Adrenal gland (tissue), 12 donors: ENCODE measurements around the gene SSU72. TPM values are rescaled to one million over a fixed set of nuclear protein-coding genes. Genes with fewer than 3 reads are reported as not detected.
A peak's percentile ranks its signal among the peaks of the same experiment; 100 is the strongest.

Source experiments
- DNase-seq, 7 donors: peaks; one replicate each; pipeline ENCODE4 v3.0.0-alpha.2; 2019 to 2020
- H3K27ac ChIP-seq, 5 donors: fragments of 200-600 bp; sonication (generic) in 4 of 5; 1 replicate in 3 of 5; 2 replicates in 2 of 5; pipeline versions ENCODE4 v1.5.1 to v1.8.0; 2016 to 2020; ENCODE audit warnings: mild to moderate bottlenecking in 1 of 5
- H3K27me3 ChIP-seq: fragments of 200-600 bp; 2 replicates; pipeline ENCODE4 v1.8.0; 2021
- H3K36me3 ChIP-seq, 2 donors: fragments of 200-600 bp; replicated peaks in 1 of 2; 1 replicate in 1 of 2; 2 replicates in 1 of 2; pipeline versions ENCODE4 v1.5.1 to v1.8.0; 2018 to 2022
- H3K4me1 ChIP-seq, 2 donors: fragments of 200-600 bp; replicated peaks in 1 of 2; 1 replicate in 1 of 2; 2 replicates in 1 of 2; pipeline versions ENCODE4 v1.5.1 to v1.8.0; 2018 to 2021
- H3K4me3 ChIP-seq, 4 donors: fragments of 200-600 bp; sonication (generic) in 3 of 4; one replicate each; pipeline ENCODE4 v1.5.1; 2016 to 2018
- H3K9me3 ChIP-seq, 3 donors: fragments of 200-600 bp; sonication (generic) in 1 of 3; replicated peaks in 1 of 3; 1 replicate in 2 of 3; 2 replicates in 1 of 3; pipeline versions ENCODE4 v1.5.1 to v1.8.0; 2016 to 2021
- CTCF ChIP-seq, 6 experiments: fragments of 450-650 bp in 4 of 6; fragments of 200-600 bp in 2 of 6; sonication (generic) in 1 of 6; IDR thresholded peaks; 1 replicate in 5 of 6; 2 replicates in 1 of 6; pipeline versions ENCODE4 v1.5.1 to v1.8.0; 2016 to 2021; ENCODE audit warnings: antibody characterized with exemption in 6 of 6, mild to moderate bottlenecking in 2 of 6, moderate library complexity in 1 of 6
- POLR2A ChIP-seq, 2 donors: fragments of 450-650 bp; IDR thresholded peaks; one replicate each; pipeline ENCODE4 v1.6.1; 2017; ENCODE audit warnings: antibody characterized with exemption in 2 of 2, mild to moderate bottlenecking in 2 of 2, moderate library complexity in 1 of 2
- WGBS, 4 donors: extraction: QIAGEN DNeasy Blood & Tissue Kit in 2 of 4; methylation state at CpG; one replicate each; pipeline versions ENCODE4 v1.1.5 to v1.1.7; 2013 to 2017; 5-methylcytosine and 5-hydroxymethylcytosine counted together
- intact Hi-C, 2 donors: fragments of 100-400 bp; cut with DNase I; formaldehyde crosslinking; loops; one replicate each; pipeline versions ENCODE4 v1.14.1 to v1.15.0; 2022 to 2023
- polyA plus RNA-seq, 3 donors: library from polyadenylated mRNA; stranded (reverse); fragments of 200-250 nt in 2 of 3; fragments of 350-450 nt in 1 of 3; fragmentation: Illumina TruSeq in 1 of 3; extraction: RNeasy Lipid Tissue Mini Kit (QIAGEN cat#74804) in 1 of 3; gene quantifications; one replicate each; pipeline ENCODE4 v1.2.3, GENCODE V29; 2013 to 2014
- total RNA-seq, 9 donors: library from RNA; depleted of rRNA in 4 of 9; stranded (reverse); fragments of >200 nt in 4 of 9; fragments of 120-200 nt in 1 of 9; fragmentation: NEBNext Ultra II Directional in 1 of 9; extraction: Animal tissue kit (Norgen Biotek cat#: 25700) in 1 of 9; gene quantifications; one replicate each; pipeline versions ENCODE4 v1.1.0 to v1.2.4, GENCODE V29; 2013 to 2023
- donor health status: healthy with polysubstance abuse.
- donor health status: Bipolar disorder and iron deficiency.
- donor health status: DM: yes; HTN: yes; CAD: no.
- donor health status: DM: no; HTN: no; CAD: no.
- donor health status: DM: no; HTN: no; CAD: no.
- donor health status: DM: yes; HTN: yes; CAD: no.

The SSU72 gene
- total and polyA plus RNA-seq, 12 donors, result 50.1 to 219 (median 108) TPM

GRCh38 chr1:1622788-1623094, 48.1 kb upstream of the SSU72 start:
- TF ChIP-seq POLR2A (IDR thresholded peaks at IDR 0.05) (no peak), CTCF (IDR thresholded peaks at IDR 0.05) (no peak)
- 87 to 94% (median 92%) methylated on average over 17 of the region's 17 CpGs for WGBS, 4 donors
- no peaks in the 10 kb centered on the region for H3K27me3 ChIP-seq
- H3K9me3 ChIP-seq, result no peaks in the 10 kb centered on the region
- intact Hi-C loops, result no loop called here
- peak in 1 of 7 donors; percentile 6 for DNase-seq
- peaks cover 0 to 6% of the 10 kb centered on the region in 2 donors for H3K36me3 ChIP-seq
- no peak overlapping the region for H3K4me3 ChIP-seq
- H3K27ac ChIP-seq, result no peak overlapping the region
- no peaks in the 10 kb centered on the region for H3K4me1 ChIP-seq

- Histone ChIP-seq H3K9me3 (no peaks in the 10 kb centered on the region), H3K36me3 (peaks cover 0 to 8% of the 10 kb centered on the region in 2 donors), H3K4me3 (no peak overlapping the region), H3K27me3 (no peaks in the 10 kb centered on the region), H3K4me1 (peaks cover 0 to 3% of the 10 kb centered on the region in 2 donors), H3K27ac (no peak overlapping the region)
- TF ChIP-seq POLR2A (IDR thresholded peaks at IDR 0.05) (no peak), CTCF (IDR thresholded peaks at IDR 0.05) (no peak)
- no peak for DNase-seq
- intact Hi-C loops, result no loop called here
- WGBS, 4 donors, result 81 to 89% (median 87%) methylated on average over 9 to 21 of the region's 21 CpGs
These were observed 47.5 kb upstream of the SSU72 start for GRCh38 chr1:1622010-1622787.

GRCh38 chr1:1621173-1622009, 46.7 kb upstream of the SSU72 start:
- TF ChIP-seq CTCF (IDR thresholded peaks at IDR 0.05), result no peak
- TF ChIP-seq POLR2A (IDR thresholded peaks at IDR 0.05), result no peak
- DNase-seq, result no peak
- Histone ChIP-seq H3K27ac (no peak overlapping the region), H3K36me3 (peaks cover 0 to 8% of the 10 kb centered on the region in 2 donors), H3K4me1 (peaks cover 7 to 11% of the 10 kb centered on the region in 2 donors), H3K4me3 (no peak overlapping the region), H3K27me3 (no peaks in the 10 kb centered on the region), H3K9me3 (no peaks in the 10 kb centered on the region)
- intact Hi-C loops, result no loop called here
- WGBS, 4 donors, result 87 to 91% (median 89%) methylated on average over 11 to 31 of the region's 31 CpGs

GRCh38 chr1:1620433-1621139, 45.9 kb upstream of the SSU72 start:
- DNase-seq, result no peak
- Histone ChIP-seq H3K4me3 (no peak overlapping the region), H3K27me3 (no peaks in the 10 kb centered on the region), H3K27ac (no peak overlapping the region), H3K4me1 (peaks cover 8 to 13% of the 10 kb centered on the region in 2 donors), H3K9me3 (no peaks in the 10 kb centered on the region), H3K36me3 (peaks cover 0 to 8% of the 10 kb centered on the region in 2 donors)
- WGBS, 4 donors, result 87 to 95% (median 89%) methylated on average over 9 to 16 of the region's 16 CpGs
- intact Hi-C loops, result no loop called here
- TF ChIP-seq CTCF (IDR thresholded peaks at IDR 0.05) (no peak), POLR2A (IDR thresholded peaks at IDR 0.05) (no peak)
